GM12892 (cell line): ENCODE results near the gene TMEM80.
A peak's percentile ranks its signal among the peaks of the same experiment; 100 is the strongest.

Experiments
- DNase-seq: peaks from one replicate; pipeline ENCODE4 v3.0.0; 2011; ENCODE audit not compliant: insufficient read length
- FAIRE-seq: peaks from 2 replicates; lab custom pipeline; 2011; peaks lifted over from hg19 to GRCh38; lab: Jason Lieb, UNC
- POLR2A ChIP-seq: IDR thresholded peaks from 2 replicates; pipeline ENCODE4 v1.6.1; 2011; ENCODE audit warnings: low read depth, low read length, control low read depth
- POLR2AphosphoS5 ChIP-seq: IDR thresholded peaks from 2 replicates; pipeline ENCODE4 v1.6.1; 2011; ENCODE audit warnings: low read depth, low read length, control low read depth
- TAF1 ChIP-seq: IDR thresholded peaks from 2 replicates; pipeline ENCODE4 v1.6.1; 2011; ENCODE audit warnings: low read depth, mild to moderate bottlenecking, control low read depth, low read length, borderline replicate concordance

The TMEM80 gene

DNA sequence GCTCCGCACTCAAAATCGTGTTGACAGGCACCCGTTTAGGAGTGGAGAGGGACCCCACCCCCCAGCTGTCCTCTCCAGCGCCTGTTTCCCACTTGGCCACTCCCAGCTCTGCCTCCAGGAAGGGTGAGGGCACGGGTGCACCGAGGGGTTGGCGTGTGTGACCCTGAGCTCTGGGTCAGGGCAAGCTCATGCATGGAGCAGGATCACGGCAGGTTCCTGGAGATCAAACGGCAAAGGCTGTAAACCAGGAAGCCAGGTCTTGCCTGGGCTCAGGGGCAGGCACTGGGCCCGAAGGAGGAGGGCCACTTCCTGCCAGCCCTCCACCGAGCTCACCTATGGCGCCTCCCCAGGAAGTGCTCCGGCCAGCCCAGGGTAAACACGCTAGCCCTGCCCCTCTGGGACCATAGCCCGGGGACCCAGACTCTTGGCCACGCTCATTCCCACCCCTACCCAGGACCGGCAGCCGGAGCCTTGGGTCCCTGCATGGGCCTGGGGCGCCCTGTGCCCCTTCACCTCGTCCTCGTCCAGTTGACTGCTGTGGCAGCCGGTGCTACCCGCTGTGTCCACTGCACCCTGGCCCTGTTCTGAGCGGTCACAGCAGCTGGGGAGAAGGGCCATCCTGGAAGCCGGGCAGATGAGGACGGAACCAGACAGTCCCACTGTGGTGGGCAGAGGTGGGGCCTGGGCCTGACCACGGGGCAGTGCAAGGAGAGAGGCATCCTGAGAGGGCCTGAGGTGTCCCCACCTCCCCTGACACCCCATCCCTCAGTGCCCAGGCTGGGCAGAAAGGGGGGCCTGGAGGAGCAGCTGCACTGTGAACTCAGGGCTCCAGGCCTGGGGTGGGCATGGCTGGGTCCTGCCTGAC, 9.4 kb downstream of the TMEM80 start:
- TF ChIP-seq POLR2AphosphoS5, result no peak
- peak; percentile 34; the same call in 1 of the 2 replicates for TF ChIP-seq POLR2A
- TF ChIP-seq TAF1, result no peak
- FAIRE-seq, result no peak
- DNase-seq, result no peak

DNA sequence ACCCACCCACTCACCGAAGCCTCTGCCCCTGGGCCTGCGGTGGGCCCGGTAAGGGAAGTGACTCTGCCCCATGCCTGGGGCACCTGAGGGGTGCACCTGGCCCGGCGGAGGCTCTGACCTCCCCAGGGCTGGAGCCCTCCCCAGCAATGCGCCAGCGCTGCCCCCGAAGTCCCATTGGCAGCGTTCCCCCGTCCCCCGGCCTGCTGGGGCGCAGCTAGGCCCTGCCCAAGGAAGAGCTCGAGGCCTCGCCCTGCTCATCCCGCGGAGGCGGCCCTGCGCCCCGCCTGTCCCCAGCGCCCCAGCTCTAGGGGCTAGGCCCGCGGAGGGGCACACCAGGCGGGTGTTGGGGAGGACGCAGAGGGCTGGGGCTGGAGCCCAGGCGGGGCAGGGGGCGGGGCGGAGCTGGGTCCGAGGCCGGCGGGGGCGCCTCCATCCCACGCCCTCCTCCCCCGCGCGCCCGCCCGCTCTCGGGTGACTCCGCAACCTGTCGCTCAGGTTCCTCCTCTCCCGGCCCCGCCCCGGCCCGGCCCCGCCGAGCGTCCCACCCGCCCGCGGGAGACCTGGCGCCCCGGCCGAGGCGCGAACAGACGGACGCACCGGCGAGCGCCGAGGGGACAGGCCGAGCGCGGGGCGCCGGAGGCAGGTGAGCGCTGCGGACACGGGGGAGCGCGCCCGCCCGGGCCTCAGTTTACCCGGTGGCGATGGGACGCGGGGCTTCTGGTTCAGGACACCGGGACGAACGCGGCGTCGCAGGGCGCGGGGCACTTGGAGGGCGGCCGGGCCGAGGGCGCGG, 10.2 kb downstream of the TMEM80 start, which contains the start of gene EPS8L2:
Gene EPS8L2, plus strand, starts transcription at position 586 of the 793 bp plus-strand sequence. CDS start 3,177 bp downstream, outside the sequence.
- DNase-seq (no peak), FAIRE-seq (no peak)
- no peak for TF ChIP-seq TAF1
- no peak for TF ChIP-seq POLR2AphosphoS5
- TF ChIP-seq POLR2A, result no peak

DNA sequence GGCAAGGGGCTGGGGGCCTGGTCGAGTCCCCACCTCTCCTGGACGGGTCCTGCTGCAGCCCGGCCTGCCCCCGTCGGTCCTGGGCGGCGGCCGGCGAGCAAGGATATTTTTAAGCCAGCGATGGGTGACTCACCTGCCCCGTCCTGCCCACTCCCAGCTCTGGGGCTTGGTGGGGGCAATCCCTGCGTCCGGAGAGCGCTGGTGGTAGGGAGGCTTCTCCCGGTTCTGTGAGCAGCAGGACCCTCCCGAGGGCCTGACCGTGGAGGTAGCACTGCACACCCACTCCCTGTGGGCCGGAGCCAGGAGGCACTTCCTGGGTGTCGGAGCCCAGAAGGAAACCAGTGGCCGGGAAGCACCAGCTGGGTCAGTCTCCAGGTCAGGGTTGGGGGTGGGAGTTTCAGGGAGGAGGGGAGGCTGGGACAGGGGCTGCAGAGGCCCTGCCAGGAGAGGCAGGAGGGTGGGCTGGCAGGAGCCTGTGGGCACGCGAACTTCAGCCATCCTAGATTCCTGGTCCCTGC, 10.9 kb downstream of the TMEM80 start:
- TF ChIP-seq TAF1, result no peak
- TF ChIP-seq POLR2A, result no peak
- TF ChIP-seq POLR2AphosphoS5, result no peak
- FAIRE-seq (no peak), DNase-seq (no peak)

DNA sequence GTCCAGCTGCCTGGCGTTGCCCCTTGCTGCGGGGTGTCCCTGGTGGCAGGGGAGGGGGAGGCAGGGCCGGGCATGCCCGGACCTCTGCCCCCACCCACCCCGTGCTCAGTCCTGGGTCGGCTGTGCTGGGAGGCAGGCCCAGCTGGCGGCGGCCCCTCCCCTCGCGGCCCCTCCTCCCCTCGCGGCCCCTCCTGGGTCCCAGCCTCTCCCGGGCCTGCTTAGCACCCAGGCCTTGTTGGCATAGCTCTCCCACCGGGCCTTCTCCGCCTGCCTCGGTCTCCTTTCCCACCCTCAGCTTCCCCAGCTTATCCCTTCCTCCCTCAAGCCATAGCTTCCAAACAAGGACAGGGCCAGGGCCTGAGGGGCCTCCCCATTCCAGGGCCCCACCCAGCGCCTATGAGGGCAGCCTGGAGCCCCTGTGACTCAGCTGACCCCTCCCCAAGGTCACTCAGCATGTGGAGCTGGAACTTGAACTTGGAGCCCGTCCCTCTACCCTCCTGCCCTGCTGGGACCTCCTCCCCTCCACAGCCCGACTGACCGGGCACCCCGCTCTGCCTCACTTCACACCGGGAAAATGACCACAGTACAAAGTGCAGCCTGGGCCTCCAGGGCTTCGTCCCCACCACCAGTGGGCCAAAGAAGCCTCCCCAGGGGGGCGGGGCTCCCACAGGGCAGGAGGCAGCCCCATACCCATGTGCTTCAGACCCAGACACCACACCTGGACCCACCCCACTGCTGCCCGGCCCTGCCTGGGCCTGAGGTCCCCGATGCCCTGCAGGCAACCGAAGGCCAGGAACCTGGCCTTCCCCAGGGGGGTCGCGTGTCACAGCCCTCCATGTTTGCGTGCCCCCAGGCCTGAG, 11.6 kb downstream of the TMEM80 start:
- FAIRE-seq (no peak), DNase-seq (no peak)

DNA sequence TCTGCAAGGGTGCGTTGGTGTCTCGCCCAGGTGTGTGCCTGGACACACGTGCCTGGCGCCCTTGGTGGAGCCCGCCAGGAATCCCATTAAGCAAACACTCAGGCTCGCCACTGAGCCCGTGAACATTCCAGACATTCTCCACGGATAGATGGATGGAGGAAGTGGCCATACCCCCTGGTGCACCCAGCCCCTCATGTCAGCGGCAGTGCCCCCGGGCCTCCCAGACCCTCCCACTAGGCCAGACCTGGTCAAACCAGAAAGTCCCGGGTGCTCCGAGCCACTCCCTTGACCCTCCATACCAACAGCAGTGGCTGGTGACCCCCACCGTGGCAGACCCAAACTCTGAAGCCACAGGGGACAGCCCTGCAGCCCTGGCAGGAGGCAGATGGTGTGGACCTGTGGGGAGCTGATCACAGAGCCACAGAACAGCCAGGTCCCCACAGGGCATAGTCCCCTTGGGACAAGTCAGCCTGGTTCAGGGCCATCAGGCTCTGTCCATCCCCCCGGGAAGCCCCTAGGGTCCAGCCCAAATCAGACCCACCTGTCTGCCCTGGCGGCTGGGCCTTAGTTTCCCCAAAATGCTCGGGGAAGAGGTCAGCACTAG, 12.3 kb downstream of the TMEM80 start:
- TF ChIP-seq TAF1 (no peak), POLR2A (no peak), POLR2AphosphoS5 (no peak)
- DNase-seq (no peak), FAIRE-seq (no peak)

More for the DNA sequence above, 11.6 kb downstream of the TMEM80 start:
- TF ChIP-seq POLR2AphosphoS5 (no peak), TAF1 (no peak), POLR2A (no peak)

DNA sequence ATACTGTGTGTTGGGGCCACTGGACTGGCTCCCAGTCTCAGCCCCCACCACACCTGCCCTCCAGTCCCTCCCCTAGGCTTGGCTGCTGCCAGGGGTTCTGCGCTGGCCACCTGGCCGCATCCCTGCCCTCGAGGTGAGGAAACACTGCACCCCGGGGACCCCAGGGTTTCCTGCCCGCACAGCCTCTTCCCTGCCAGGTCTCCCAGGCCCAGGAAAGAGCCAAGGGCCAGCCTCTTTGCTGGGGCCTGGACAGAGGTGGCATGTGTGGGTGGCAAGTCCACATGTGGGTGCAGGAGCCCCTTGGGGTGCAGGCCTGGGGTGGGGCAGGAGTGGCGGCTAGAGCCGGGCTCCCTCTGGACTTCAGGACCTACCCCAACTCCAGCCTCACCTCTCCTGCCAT, 12.9 kb downstream of the TMEM80 start:
- FAIRE-seq (no peak), DNase-seq (no peak)
- TF ChIP-seq POLR2AphosphoS5 (no peak), TAF1 (no peak), POLR2A (no peak)

DNA sequence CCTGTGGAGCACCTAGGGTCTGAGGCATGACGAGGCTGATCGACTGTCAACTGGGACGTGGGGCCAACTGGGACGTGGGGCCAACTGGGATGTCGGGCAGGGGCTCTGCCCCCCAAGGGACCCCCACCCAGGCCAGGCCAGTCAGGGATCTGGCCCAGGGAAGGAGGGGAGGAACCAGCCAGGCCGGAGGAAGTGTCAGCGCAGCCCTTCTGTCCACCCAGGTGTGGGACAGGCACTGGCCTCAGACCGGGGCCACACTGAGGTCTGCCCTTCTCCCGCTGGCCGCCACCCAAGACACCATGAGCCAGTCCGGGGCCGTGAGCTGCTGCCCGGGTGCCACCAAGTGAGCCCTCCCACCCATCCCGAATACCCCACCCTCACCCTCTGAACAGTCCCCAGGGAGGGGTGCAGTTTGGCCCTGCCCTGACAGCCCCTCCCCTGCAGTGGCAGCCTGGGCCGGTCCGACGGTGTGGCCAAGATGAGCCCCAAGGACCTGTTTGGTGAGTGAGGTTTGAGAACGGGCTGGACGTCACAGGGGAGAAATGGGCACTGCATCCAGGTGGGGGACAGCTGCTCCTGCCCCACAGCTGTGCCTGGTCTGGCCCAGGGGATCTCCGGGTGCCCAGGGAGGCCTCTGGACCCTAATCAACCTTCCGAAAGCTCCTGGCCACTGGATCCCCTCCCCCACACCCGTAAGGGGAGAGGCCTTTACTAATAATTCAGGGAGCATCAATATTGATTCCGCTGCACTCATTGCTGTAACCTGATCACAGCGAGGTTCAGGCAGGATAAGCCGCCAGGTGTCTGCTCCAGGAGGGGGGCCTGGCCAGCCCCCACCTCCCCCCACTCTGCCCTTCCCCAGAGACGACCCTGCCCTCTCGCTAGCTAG, 13.7 kb downstream of the TMEM80 start:
- DNase-seq (no peak), FAIRE-seq (no peak)
- TF ChIP-seq POLR2A, result no peak
- no peak for TF ChIP-seq POLR2AphosphoS5
- TF ChIP-seq TAF1, result no peak

DNA sequence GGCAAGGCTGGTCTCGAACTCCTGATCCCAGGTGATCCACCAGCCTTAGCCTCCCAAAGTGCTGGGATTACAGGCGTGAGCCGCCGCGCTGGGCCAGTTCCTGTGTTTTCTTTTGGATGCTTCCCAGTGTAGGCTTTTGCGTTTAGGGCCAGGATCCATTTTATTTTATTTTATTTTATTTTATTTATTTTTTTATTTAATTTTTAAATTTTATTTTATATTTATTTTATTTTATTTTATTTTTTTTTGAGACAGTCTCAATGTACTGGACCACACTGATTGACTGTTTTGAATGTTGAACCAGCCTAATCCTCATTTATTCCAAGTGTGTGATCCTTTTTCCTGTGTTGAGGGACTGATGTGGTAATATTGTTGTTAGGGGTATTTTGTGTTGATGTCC, 18.8 kb downstream of the TMEM80 start:
- no peak for FAIRE-seq
- TF ChIP-seq POLR2A (no peak), TAF1 (no peak), POLR2AphosphoS5 (no peak)
- no peak for DNase-seq

DNA sequence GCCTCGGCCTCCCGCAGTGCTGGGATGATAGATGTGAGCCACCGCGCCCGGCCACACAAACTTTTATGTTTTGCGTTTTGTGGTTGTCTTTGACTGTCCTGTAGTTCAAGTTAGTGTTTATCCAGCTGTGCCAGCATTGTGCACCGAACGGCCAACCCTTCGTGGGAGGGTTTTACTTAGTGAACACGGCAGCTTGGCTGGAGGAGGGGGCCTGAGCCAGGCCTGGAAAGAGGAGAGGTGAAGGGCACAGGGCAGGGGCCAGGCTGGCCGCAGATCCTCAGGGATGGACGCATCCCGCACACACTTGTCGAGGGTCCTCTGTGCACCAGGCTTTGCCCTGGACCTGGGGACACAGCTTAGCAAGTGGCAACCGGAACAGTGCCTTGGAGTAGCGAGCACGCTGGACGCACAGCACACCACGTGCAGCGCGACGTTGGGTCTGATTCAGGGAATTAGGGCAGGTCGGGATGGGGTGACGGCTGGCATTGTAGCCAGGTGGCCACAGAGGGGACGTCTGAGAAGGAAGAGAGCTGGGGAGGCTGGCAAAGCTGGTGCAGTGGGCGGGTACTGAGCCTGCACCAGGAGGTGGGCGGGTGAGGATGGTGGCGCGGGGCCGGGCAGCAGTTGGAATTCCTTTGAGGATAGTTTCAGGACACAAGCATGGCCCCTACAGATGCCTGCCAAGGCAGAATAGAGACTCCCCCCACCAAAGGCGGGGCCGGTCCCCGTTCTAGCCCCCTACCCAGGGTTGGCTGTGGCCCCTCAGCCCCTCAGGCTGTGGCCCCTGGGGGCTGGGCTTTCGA, 23.8 kb downstream of the TMEM80 start:
- no peak for DNase-seq
- no peak for FAIRE-seq
- TF ChIP-seq TAF1, result no peak
